NCI-H526 (cell line): Measurements from ENCODE around the gene MRPL18.
"Not testable (repeated sequence)": the region's sequence is repeated elsewhere in the genome, so short reads cannot be mapped to it uniquely, and the experiment has no call there.

Experiments used
- DNase-seq, 2 experiments: peaks; one replicate each; lab custom pipeline; 2025; lab: John Stamatoyannopoulos, UW

The MRPL18 gene

GRCh38 chr6:159790149-159790955 is at the start of gene MRPL18:
MRPL18 (plus strand) TSS chr6:159790467; CDS start chr6:159790588, 121 bp downstream.
- DNase-seq, result peak; percentile 97 to 98

- no peak for DNase-seq
These were observed 48.1 kb upstream of the MRPL18 start for GRCh38 chr6:159742165-159742564.

- DNase-seq, result no peak
These were observed 45.2 kb upstream of the MRPL18 start for GRCh38 chr6:159745081-159745480.

- no peak for DNase-seq
These were observed 43.5 kb upstream of the MRPL18 start for GRCh38 chr6:159746759-159747158.

- DNase-seq, result not testable (repeated sequence)
These were observed 42.1 kb upstream of the MRPL18 start for GRCh38 chr6:159748127-159748526.

- DNase-seq, result no peak
These were observed 38.8 kb upstream of the MRPL18 start for GRCh38 chr6:159751448-159751847.

- DNase-seq, result no peak
These were observed 37.0 kb upstream of the MRPL18 start for GRCh38 chr6:159753081-159753872.

GRCh38 chr6:159754401-159754800 is 35.9 kb upstream of the MRPL18 start:
- DNase-seq, result no peak

GRCh38 chr6:159754959-159755914 is 35.0 kb upstream of the MRPL18 start:
- no peak for DNase-seq

GRCh38 chr6:159756508-159756907 is 33.8 kb upstream of the MRPL18 start:
- DNase-seq, result no peak

GRCh38 chr6:159758031-159759001 is 32.0 kb upstream of the MRPL18 start:
- DNase-seq, result no peak

- peak in 1 of 2 experiments; percentile 25 for DNase-seq
These were observed 30.6 kb upstream of the MRPL18 start for GRCh38 chr6:159759645-159760044.

GRCh38 chr6:159760602-159761057 is 29.6 kb upstream of the MRPL18 start:
- DNase-seq, result peak in 1 of 2 experiments; percentile 6

- DNase-seq, result peak in 1 of 2 experiments; percentile 50
These were observed 29.0 kb upstream of the MRPL18 start for GRCh38 chr6:159761129-159761872.

- DNase-seq, result peak; percentile 93 to 97
These were observed 28.2 kb upstream of the MRPL18 start, which contains the start of gene ACAT2 for GRCh38 chr6:159761873-159762680. ACAT2 (plus strand) TSS chr6:159762045; CDS start chr6:159762088, 43 bp downstream.

GRCh38 chr6:159762681-159763293 is 27.5 kb upstream of the MRPL18 start:
- peak in 1 of 2 experiments; percentile 31 for DNase-seq

- DNase-seq, result no peak
These were observed 23.4 kb upstream of the MRPL18 start for GRCh38 chr6:159766906-159767305.

GRCh38 chr6:159769470-159769869 is 20.8 kb upstream of the MRPL18 start:
- DNase-seq, result no peak
